K562 (cell line): Measurements from ENCODE around the gene MIDN. TPM values are rescaled to one million over a fixed set of nuclear protein-coding genes. Genes with fewer than 3 reads are reported as not detected.

Experiments
- CREBBP ChIP-seq: IDR thresholded peaks from one replicate; pipeline ENCODE4 v1.6.1; 2012; ENCODE audit warnings: low read depth, mild to moderate bottlenecking, control low read depth, inconsistent platforms, low read length
- EHMT2 ChIP-seq: fragments of 450-650 bp; IDR thresholded peaks from 2 replicates; pipeline ENCODE4 v1.6.1; 2018; ENCODE audit warnings: antibody characterized with exemption
- FOXK2 ChIP-seq, 2 experiments: fragments of 450-650 bp; IDR thresholded peaks in 1 of 2; conservative IDR thresholded peaks in 1 of 2; 2 replicates each; pipeline ENCODE4 v1.6.1; 2016; ENCODE audit warnings: low read depth in 2 of 2, mild to moderate bottlenecking in 1 of 2
- GTF2B ChIP-seq: IDR thresholded peaks from 2 replicates; pipeline ENCODE4 v1.6.1; 2011; ENCODE audit not compliant: insufficient read length; ENCODE audit errors: extremely low read depth
- HIVEP1 ChIP-seq: fragments of 250-450 bp; sonication (Bioruptor Pico); IDR thresholded peaks from 2 replicates; pipeline ENCODE4 v1.4.0; 2020; ENCODE audit warnings: mild to moderate bottlenecking
- HMG20B ChIP-seq: fragments of 250-450 bp; sonication (Bioruptor Pico); IDR thresholded peaks from 2 replicates; pipeline ENCODE4 v1.5.0; 2021; ENCODE audit warnings: mild to moderate bottlenecking
- KAT7 ChIP-seq: sonication (generic); formaldehyde crosslinking; IDR thresholded peaks from 2 replicates; pipeline ENCODE4 v1.8.0; 2022; ENCODE audit warnings: missing genetic modification reagents, mild to moderate bottlenecking, borderline replicate concordance
- MGA ChIP-seq: fragments of 450-650 bp; IDR thresholded peaks from 2 replicates; pipeline ENCODE4 v1.6.1; 2016; ENCODE audit warnings: mild to moderate bottlenecking, moderate library complexity
- NFRKB ChIP-seq: fragments of 450-650 bp; IDR thresholded peaks from 2 replicates; pipeline ENCODE4 v1.6.1; 2016; ENCODE audit warnings: low read depth
- SIRT6 ChIP-seq: IDR thresholded peaks from one replicate; pipeline ENCODE4 v1.6.1; 2012; ENCODE audit warnings: low read depth, mild to moderate bottlenecking, control low read depth, inconsistent platforms, low read length, moderate library complexity
- ZFP36 ChIP-seq: fragments of 150-350 bp; IDR thresholded peaks from 2 replicates; pipeline ENCODE4 v1.6.1; 2018; ENCODE audit warnings: low read length, low read depth; ENCODE audit not compliant: partially characterized antibody
- ZNF395 ChIP-seq: fragments of 200-800 bp; sonication (Bioruptor generic); IDR thresholded peaks from 2 replicates; pipeline ENCODE4 v1.6.1; 2017; ENCODE audit warnings: missing genetic modification characterization, missing compliant biosample characterization
- ZNF76 ChIP-seq: fragments of 250-450 bp; sonication (Bioruptor Pico); IDR thresholded peaks from 2 replicates; pipeline ENCODE4 v1.4.0; 2020; ENCODE audit warnings: mild to moderate bottlenecking, moderate library complexity, borderline replicate concordance
- polyA plus RNA-seq, 8 experiments: library from polyadenylated mRNA; depleted of rRNA in 4 of 8; stranded (reverse) in 5 of 8; unstranded in 3 of 8; fragments of >200 nt; fragmentation: Nextera tagmentation in 2 of 8; fragmentation: Illumina TruSeq in 1 of 8; extraction: Ambion mirVana in 2 of 8; extraction: Trizol in 1 of 8; gene quantifications; 2 replicates each; pipeline versions ENCODE4 v1.2.1 to v1.2.3, GENCODE V29; 2011 to 2014; ENCODE audit warnings: inconsistent platforms in 1 of 8, missing spikeins in 1 of 8
- total RNA-seq, 7 experiments: library from RNA; depleted of rRNA in 6 of 7; stranded (reverse); fragments of >200 nt in 6 of 7; fragmentation: Illumina TruSeq in 2 of 7; extraction: Trizol in 2 of 7; gene quantifications; 2 replicates each; pipeline versions ENCODE4 v1.2.1 to v1.2.3, GENCODE V29; 2011 to 2021; ENCODE audit warnings: low replicate concordance in 1 of 7
- TF ChIP-seq, protein P1 (sequence below): sonication (generic); formaldehyde crosslinking; IDR thresholded peaks from 2 replicates; pipeline ENCODE4 v1.9.0; 2022; ENCODE audit warnings: mild to moderate bottlenecking, missing genetic modification reagents

MIDN gene
- total and polyA plus RNA-seq, 9 of the 15 experiments (the other 6 are each of a cell fraction or from before 2014, with no cell fraction given), result 0.17 to 120 (median 10.1) TPM

DNA sequence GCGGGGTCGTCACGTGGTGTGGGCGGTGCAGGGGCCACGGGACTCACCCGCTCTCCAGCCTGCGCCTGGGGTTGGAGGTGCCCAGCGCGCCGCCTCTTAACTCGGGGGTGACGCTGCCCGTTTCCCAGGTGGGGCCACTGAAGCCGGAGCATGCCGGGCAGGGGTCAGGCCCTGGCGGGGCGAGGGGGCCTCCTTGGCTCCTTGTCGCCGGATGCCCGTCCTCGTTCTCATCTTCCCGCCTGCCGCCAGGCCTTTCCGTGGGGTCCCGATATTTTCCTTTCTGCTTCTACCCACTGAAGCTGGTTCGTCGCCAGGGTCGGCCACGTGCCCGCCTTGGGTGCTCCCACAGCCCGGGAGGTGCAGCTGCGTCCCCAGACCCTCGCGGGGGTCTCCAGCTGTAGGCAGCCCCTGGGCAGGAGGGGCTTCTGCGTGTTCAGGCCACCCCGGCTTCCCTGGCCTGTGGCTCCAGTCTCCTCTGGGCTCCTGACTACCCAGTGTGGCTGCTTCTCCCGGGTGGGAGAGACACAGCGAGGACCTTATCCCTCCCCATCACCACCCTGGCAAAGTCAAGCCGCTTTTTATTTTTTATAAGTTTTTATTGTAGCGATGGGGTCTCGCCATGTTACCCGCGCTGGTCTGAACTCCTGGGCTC is 27.7 kb downstream of the MIDN start (continued):
- TF ChIP-seq MGA, result peak; percentile 92
- TF ChIP-seq EHMT2, result no peak
- TF ChIP-seq FOXK2 (conservative IDR thresholded peaks at IDR 0.05 in 1 of 2, IDR thresholded peaks at IDR 0.05 in 1 of 2; ENCODE audit: low read depth in 2 of 2), result peak in 1 of 2 experiments; percentile 6; a peak in 1 of 4 replicates
- TF ChIP-seq HMG20B (CRISPR knock-in tag), result no peak
- no peak for TF ChIP-seq CREBBP
- TF ChIP-seq GTF2B, result no peak
- no peak for TF ChIP-seq ZFP36
- peak; percentile 73; the same call in 1 of the 2 replicates for TF ChIP-seq KAT7 (CRISPR knock-in tag)
- no peak for TF ChIP-seq SIRT6
- TF ChIP-seq, protein P1, sequence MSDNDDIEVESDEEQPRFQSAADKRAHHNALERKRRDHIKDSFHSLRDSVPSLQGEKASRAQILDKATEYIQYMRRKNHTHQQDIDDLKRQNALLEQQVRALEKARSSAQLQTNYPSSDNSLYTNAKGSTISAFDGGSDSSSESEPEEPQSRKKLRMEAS (CRISPR knock-in tag), result peak; percentile 76
- 0 out of 2 replicates have a peak, but pooled peaks have one; percentile 33 for TF ChIP-seq HIVEP1 (CRISPR knock-in tag)
- TF ChIP-seq NFRKB, result 0 out of 2 replicates have a peak, but pooled peaks have one; percentile 22
- peak; percentile 74 for TF ChIP-seq ZNF395
- no peak for TF ChIP-seq ZNF76 (CRISPR knock-in tag)
